ENCODE measurements around the gene NCS1. TPM values are rescaled to one million over a fixed set of nuclear protein-coding genes. Genes with fewer than 3 reads are reported as not detected.
A peak's percentile ranks its signal among the peaks of the same experiment; 100 is the strongest.

NCS1 gene
- total and polyA plus RNA-seq, 8 donors = 16.7 to 24.9 (median 19.7) TPM

DNA sequence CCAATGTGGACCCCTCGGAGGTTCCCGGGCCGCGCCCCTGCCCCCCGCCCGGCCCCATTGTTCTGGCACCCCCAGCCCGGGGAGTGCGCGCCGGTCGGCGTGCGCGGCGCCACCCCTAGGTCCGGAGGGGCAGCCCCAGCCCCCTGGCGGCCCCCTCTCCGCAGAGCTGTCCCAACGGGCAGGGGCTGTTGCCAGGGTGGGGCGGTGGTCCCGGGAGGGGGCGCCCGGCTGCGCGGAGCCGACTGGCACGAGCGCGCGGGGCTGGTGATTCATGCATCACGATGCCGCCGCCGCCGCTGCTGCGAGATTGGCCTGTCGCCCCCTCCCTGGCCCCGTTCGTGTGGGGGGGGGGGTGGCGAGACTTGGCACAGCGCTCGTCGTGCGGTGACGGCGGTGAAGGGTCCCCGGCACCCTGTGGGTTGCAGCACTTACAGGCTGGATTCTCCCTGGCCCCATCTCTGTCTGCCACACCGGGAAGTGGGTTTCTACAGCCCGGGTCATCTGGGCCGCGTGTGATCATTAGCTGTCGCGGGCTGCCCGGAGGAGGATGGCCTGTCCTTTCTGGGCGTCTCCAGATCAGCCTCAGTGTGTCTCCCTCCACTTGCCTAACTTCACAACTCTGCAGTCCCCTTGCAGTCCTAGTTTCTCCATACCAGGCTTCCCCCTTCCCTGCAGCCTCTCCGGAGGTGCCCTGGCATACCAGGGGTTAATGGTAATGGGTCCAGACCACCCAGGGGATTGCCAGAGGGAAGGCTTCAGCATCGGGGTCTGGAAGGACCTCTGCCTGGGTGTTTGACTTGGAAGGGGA is 858 bp downstream of the NCS1 start:
- no peaks in the 10 kb centered on the region for H3K9me3 ChIP-seq
- intact Hi-C loops (cut with DNase I) = no loop called here

DNA sequence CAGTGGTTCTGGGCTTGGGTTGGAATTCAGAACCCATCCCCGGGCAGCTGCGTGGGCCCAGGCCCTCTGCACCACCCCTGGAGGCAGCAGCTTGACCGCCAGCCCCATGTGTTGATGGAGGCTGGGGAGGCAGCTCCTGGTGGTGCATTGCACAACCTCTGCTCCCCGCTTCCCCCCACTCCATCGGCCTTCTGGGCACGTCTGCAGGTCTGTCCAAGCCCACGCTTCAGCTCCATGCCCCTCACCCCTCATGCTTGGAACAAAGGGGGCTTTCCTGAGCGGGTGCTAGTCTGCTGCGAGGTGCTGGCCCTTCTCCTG is 1.4 kb downstream of the NCS1 start:
- TF ChIP-seq, protein P1, sequence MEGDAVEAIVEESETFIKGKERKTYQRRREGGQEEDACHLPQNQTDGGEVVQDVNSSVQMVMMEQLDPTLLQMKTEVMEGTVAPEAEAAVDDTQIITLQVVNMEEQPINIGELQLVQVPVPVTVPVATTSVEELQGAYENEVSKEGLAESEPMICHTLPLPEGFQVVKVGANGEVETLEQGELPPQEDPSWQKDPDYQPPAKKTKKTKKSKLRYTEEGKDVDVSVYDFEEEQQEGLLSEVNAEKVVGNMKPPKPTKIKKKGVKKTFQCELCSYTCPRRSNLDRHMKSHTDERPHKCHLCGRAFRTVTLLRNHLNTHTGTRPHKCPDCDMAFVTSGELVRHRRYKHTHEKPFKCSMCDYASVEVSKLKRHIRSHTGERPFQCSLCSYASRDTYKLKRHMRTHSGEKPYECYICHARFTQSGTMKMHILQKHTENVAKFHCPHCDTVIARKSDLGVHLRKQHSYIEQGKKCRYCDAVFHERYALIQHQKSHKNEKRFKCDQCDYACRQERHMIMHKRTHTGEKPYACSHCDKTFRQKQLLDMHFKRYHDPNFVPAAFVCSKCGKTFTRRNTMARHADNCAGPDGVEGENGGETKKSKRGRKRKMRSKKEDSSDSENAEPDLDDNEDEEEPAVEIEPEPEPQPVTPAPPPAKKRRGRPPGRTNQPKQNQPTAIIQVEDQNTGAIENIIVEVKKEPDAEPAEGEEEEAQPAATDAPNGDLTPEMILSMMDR (IDR thresholded peaks at IDR 0.05) = no peak
- peak overlapping the region; percentile 41 to 45 for H3K4me3 ChIP-seq
- intact Hi-C loops (cut with DNase I) = no loop called here
- no peaks in the 10 kb centered on the region for H3K9me3 ChIP-seq
- peaks cover 0 to 10% of the 10 kb centered on the region in 2 donors for H3K4me1 ChIP-seq
- ATAC-seq (no peak), DNase-seq (no peak)
- no peaks in the 10 kb centered on the region for H3K36me3 ChIP-seq
- no peak overlapping the region for H3K27ac ChIP-seq
- peaks cover 0 to 39% of the 10 kb centered on the region in 2 donors for H3K27me3 ChIP-seq

More for the DNA sequence above, 858 bp downstream of the NCS1 start:
- TF ChIP-seq, protein P1 (IDR thresholded peaks at IDR 0.05) = no peak
- Histone ChIP-seq H3K27me3 (peaks cover 0 to 39% of the 10 kb centered on the region in 2 donors), H3K36me3 (no peaks in the 10 kb centered on the region), H3K4me3 (peak overlapping the region; percentile 41 to 45), H3K4me1 (peaks cover 0 to 10% of the 10 kb centered on the region in 2 donors), H3K27ac (no peak overlapping the region)
- ATAC-seq = peak; percentile 3
- no peak for DNase-seq

DNA sequence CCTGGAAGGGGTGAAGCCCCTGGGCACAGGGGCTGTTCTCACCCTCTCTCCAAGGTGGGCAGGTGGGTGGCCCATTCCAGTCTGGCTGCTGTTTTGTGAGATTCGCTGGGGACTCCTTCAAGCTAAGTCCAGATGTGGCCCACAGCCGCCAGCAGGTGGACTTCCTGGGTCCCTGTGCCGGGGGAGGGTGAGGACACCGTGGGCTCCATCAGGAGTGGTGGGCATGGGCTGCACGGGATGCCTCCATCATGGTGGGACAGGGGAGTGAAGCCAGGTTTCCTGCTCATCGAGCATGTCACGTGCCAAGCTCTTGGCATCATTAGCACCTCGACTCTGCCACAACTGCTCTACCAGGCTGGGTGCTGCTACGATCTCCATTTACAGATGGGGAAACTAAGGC is 1.8 kb downstream of the NCS1 start:
- Histone ChIP-seq H3K4me3 (no peak overlapping the region), H3K9me3 (no peaks in the 10 kb centered on the region), H3K27me3 (peaks cover 0 to 39% of the 10 kb centered on the region in 2 donors), H3K36me3 (no peaks in the 10 kb centered on the region), H3K27ac (no peak overlapping the region), H3K4me1 (peaks cover 0 to 10% of the 10 kb centered on the region in 2 donors)
- TF ChIP-seq, protein P1 (IDR thresholded peaks at IDR 0.05) = no peak
- intact Hi-C loops (cut with DNase I) = no loop called here
- DNase-seq = no peak
- no peak for ATAC-seq

DNA sequence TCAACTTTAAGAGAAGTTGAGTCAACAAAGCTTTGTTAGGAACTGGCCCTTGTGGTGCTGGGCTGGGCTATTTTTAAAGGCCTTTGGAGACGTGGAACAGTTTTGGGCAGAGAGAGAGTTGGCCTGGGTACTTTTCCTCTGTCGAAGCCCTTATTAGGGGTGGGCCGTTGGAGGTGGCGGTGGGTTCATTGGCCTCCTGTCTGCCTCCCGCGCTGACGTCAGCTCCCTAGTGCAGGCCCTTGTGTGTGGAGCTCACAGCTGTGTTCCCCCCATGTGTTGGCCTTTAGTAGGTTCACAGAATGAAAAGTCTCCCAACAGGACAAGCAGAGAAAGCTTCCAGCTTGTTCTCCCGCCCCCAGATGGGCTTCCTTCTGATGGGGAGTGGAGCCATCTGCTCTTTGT is 2.7 kb downstream of the NCS1 start:
- H3K9me3 ChIP-seq = no peaks in the 10 kb centered on the region
- no peak for ATAC-seq
- H3K4me1 ChIP-seq = peaks cover 0 to 10% of the 10 kb centered on the region in 2 donors
- no peaks in the 10 kb centered on the region for H3K36me3 ChIP-seq
- intact Hi-C loops (cut with DNase I) = no loop called here
- DNase-seq = no peak
- no peak overlapping the region for H3K27ac ChIP-seq
- no peak overlapping the region for H3K4me3 ChIP-seq
- TF ChIP-seq, protein P1 (IDR thresholded peaks at IDR 0.05) = no peak
- peaks cover 0 to 39% of the 10 kb centered on the region in 2 donors for H3K27me3 ChIP-seq

DNA sequence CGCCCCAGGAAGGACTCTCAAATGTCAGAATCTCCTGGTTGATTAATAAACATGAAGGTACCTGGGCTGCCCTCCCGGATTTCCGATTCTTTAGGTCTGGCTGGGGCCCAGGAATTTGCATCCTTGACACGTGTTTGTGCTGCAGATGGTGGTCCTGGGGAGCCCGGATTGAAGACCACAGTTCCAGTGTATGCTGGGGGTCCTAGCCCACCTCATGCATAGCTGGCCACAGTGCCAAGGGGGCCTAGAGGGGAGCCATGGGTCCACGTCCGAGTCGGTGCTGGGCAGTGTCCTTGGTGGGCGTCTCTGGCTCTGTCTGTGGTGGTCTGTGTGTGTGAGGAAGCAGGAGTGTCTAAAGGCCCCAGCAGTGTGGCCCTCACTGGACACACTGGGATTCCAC is 3.2 kb downstream of the NCS1 start:
- H3K27me3 ChIP-seq = peaks cover 0 to 39% of the 10 kb centered on the region in 2 donors
- no peak for ATAC-seq
- H3K4me1 ChIP-seq = peaks cover 0 to 10% of the 10 kb centered on the region in 2 donors
- TF ChIP-seq, protein P1 (IDR thresholded peaks at IDR 0.05) = no peak
- H3K36me3 ChIP-seq = no peaks in the 10 kb centered on the region
- no peaks in the 10 kb centered on the region for H3K9me3 ChIP-seq
- H3K27ac ChIP-seq = no peak overlapping the region
- H3K4me3 ChIP-seq = no peak overlapping the region
- DNase-seq = no peak
- intact Hi-C loops (cut with DNase I) = no loop called here
